Activated CD4-positive, alpha-beta T cell treated with anti-CD3 and anti-CD28 coated beads, Interleukin-2, amount 50 U/mL, for 16 hours (primary cell): ENCODE data around the gene LTBP1.
"Not testable (repeated sequence)": the region's sequence is repeated elsewhere in the genome, so short reads cannot be mapped to it uniquely, and the experiment has no call there.

Source experiments
- DNase-seq: peaks from one replicate; pipeline ENCODE4 v3.0.0-alpha.2; 2020

Gene LTBP1

DNA sequence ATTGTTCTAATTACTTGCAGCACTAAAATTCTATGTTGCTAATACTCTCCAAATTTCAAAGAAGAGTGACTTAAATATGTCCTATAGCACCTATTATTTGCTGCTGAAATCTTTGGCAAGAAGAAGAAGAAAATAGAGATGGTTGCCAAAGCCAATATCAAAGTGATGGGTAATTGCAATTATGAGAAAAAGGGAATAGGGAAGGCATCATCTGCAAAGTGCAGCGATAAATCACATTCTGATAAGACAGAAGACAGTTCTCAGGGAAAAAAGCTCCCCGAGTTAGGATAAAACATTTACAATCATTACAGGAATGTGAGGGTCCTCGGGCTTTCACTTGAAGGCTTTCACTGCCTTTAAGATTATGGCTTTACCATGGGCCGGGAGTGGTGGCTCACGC is 457.6 kb downstream of the LTBP1 start:
- no peak for DNase-seq

DNA sequence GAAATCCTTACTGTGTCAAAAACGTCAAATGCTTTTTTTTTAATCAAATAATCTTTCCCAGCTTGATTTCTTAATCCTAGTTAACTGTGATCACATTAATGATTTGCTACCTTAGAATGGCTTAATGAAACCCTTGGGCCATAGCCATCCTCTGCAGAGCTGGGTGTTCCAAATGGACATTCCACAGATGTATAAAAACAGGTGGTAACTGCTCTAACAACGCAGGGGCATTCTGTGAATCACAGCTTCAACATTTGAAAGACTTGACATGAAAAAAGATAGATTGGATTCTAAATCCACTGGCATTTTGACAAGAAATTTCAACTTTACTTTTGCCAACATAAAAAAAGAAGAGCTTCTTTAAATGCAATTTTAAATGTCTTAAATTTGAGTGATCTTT is 459.9 kb downstream of the LTBP1 start:
- DNase-seq = no peak

DNA sequence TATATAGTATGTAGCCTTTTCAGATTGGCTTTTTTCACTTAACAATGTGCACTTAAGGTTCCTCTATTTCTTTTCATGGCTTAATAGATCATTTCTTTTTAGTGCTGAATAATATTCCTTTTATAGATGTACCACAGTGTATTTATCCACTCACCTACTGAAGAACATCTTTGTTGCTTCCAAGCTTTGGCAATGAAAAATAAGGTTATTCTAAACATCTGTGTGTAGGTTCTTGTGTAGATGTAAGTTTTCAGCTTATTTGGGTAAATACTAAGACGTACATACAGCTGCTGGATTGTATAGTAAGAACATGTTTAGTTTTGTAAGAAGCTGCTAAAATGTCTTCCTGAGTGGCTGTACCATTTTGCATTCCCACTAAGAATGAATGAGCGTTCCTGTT is 461.4 kb downstream of the LTBP1 start:
- no peak for DNase-seq

DNA sequence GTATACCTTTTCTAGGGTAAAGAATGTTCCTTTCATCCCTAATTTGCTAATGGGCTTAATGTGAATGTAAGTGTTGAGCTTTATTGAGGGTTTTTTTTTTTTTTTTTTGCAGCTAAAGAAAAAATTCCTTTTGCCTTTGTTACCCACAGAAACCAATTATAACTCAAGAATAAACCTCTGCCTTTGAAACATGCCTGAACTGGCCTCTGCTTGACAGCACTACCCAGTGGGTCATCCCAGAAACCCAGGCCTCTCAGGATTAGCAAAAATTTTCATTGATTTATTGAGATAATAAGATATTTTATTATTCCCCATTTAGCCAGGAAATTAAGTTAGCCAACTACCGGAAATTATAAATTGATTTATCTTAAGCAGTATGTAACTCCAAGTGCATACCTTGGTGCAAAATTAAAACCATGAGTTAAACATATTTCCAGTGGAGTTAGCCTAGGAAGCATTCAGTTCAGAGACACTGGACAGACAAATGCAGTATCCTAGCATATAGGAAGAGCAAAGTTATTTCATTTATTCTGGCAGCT is 462.7 kb downstream of the LTBP1 start:
- no peak for DNase-seq

DNA sequence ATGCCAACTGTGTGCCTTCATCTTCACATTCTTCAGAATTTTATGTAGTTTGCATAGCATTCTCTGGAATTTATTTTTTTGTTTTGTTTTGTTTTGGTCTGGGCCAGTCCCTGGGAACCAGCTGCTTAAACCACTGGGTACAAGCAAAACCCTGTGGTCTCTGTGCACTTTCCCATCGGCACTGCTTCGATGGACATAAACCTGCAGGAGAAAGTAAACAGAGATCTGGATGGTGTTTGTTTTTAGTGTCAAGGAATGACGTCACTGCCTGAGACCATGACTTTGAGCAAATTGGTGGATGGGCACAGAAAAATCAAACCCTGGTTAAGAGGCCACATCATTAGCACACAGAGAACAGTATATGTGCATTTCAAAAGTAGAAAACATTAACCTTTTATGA is 465.0 kb downstream of the LTBP1 start:
- no peak for DNase-seq

DNA sequence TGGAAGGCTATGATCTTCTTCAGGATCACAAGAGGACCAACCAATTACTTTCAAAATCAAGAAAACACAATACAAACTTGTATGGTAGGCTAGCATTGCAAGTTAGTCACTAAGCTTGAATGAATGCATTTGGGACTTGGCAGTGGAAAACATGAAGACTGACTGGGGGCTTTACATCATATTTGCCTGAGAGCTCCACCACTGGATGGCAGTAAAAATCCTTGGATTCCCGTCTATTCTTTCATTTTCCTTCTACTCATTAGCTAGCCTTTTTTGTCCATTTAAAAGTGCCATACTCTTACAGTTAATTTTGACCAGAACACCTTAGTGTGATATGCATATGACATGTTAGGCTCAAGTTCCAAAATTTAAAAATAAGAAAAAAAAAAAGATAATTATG is 466.2 kb downstream of the LTBP1 start:
- DNase-seq = peak; percentile 8

DNA sequence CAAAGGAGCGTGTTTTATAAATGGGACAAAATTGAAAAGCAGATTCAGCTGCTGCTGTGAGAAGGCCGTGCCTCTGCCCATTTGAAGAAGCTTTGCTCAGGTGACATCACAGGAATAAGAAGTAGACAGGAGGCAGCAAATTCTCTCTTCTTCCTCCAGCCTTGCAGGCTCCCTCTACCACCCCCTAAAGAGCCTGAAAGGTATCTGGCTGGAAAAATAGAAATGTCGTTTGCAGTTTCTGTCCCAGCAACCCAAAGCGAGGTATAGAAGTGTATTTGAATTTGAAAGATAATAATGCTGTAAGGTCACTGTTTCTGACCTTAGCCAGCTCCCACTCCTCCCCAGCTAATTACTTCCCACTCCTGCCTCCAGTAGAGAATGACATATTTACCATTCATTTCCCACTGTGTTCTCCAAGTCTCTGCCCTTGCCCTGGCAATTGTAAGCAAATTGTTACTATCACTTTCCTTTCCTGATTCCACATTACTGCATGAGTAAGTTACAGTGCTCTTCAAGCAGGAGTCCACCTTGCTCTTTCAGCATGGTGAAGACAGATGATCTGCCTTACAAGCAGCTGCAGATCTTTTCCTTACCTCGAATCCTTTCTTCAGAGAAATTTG is 472.9 kb downstream of the LTBP1 start:
- no peak for DNase-seq

DNA sequence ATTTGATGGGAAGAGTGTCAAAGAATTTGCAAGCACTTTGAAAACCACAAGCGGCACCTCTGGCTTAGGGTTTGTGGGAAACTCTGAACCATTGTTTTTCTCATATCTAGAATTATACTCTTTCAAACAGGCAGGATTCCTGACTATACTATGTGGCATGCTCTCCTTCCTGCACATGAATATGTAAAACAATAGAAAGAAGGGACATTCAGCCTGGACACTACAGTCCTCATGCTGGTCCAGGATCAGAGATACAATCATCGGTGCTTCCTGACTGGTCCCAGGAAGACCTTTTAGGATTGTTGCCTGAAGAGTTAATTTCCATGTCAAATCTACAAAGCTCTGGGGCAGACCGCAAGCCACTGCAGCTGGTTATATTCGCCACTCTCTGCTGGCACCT is 474.0 kb downstream of the LTBP1 start:
- DNase-seq = no peak

DNA sequence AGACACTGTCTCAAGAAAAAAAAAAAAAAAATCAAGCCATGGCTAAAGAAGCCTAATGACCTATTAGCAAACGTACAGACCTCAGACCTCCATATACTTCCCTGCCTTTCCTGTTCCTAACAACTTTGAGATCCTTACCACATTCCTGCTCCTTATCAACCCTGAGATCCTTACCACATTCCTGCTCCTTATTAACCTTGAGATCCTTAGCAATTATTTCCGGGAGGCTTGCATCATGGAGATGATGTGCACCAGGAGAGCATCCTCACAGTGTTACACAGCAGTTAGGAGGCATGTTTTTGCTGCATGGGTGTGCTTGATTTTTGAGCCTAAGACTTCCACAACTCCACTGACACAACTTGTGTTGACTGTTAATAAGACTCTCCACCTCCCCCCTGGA is 475.1 kb downstream of the LTBP1 start:
- no peak for DNase-seq

DNA sequence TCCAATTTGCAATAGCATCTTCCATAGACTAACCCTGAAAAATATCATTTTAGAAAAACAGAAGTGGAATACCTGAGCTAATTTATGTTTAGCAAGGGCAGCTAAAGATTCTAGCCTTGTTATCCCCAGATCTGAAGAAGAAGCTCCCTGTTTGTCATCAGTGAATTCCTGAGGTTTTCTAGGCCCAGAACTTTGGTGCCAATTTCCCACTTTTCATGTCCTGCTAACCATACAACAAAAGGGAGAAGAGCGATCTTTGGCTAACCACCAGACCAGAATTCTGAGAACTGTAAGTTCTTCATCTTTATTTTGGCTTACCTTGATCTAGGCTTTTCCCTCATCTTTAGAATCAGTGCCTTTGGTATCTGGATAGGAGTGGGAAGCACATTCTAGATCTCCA is 478.4 kb downstream of the LTBP1 start:
- no peak for DNase-seq

DNA sequence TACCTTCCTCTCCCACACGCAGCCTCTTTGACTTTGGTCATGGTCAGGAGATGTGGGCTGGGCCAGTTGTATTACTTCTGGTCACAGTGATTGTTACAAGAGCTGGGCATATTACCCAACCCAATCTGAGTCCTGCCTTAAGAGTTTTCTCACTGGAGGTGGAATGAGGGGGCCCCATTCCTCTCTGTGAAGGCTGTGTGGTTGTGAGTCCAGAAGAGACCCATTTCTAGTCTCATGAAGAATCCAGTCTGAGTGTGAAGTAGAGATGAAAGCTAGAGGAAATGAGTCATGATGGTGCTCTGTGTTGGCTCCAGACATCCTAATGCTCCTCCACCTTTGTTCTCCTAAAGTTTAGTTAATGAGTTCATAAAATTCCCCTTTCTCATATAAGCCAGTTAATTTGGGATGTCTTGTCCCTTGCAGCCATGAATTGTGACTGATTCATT is 478.9 kb downstream of the LTBP1 start:
- no peak for DNase-seq

DNA sequence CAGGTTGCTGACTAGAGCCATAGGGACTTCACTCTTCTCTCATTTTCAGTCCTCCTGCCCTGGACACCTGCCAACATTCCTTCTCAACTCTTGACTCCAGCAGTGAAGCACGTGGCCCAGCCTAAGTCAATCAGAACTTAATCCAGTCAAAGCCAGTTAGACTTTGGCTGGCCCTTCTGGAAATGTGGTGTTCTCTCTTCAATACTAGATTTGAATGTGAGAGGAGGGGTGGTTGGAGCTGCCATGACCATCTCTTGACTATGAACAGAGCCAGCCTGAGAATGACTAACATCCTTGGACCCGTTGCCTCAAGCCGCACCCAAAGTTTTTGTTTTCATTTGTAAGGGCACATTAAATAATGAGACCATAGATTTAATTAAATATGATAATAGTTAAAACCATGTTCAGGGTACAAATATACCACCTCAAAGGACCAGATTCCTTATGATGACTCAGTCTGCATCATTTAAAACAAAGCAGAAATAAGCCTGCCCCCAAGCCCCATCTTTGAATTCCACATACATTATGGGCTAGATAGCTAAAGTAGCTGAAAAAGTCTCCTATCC is 480.0 kb downstream of the LTBP1 start:
- DNase-seq = no peak

DNA sequence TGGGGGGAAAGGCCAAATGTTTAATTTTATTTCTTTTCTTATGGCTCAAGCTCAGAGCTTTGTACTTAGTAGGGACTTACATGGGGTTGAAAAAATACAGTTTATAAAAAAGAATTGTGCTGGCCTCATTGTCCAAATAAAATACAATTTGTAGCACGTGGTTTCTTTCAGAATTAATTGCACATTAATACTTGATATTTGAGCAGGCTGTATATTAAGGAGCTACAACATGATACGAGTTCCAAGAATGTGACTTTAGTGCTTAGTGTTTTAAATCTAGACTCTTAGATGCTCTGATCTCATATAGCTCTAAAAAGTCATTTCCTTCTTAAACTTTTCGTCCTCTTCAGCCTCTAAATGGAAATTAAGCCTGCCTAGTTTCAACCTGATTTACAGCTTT is 483.3 kb downstream of the LTBP1 start:
- DNase-seq = no peak

DNA sequence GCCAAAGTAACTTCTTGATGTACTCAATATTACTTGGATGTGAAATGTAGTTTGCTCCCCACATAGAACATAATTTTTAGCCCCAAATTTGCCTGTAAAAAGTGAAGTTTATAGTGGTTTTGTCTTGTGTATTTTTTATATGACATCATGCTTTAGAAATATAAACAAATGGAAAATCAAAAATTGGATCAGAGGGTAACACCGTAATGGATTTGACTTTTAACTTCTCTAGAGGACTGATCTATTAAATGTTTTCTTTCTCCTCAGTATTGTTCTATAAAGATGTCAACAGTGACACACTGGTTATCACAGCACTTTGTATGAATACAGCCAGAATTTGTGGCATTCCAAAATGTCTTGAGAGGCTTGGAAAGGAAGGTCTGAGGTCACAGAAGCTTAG is 484.1 kb downstream of the LTBP1 start:
- no peak for DNase-seq

DNA sequence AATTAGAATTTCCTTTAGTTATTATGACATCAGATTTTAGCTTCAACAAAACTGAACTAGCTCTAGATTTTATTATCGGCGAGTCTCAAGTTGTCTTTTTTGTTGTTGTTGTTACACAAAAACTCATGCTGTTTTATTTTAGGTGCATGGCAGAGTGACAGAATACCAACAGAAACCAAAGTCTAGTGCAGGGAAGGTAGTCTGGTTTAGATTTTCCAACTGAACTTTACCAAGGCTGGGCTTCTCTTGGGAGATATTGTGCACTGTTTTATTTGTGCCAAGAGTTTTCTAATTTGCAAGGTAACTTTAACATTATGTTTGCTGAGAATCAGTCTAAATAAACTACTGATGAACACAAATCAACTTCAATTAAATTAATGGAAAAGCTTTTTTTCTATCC is 486.1 kb downstream of the LTBP1 start:
- no peak for DNase-seq

DNA sequence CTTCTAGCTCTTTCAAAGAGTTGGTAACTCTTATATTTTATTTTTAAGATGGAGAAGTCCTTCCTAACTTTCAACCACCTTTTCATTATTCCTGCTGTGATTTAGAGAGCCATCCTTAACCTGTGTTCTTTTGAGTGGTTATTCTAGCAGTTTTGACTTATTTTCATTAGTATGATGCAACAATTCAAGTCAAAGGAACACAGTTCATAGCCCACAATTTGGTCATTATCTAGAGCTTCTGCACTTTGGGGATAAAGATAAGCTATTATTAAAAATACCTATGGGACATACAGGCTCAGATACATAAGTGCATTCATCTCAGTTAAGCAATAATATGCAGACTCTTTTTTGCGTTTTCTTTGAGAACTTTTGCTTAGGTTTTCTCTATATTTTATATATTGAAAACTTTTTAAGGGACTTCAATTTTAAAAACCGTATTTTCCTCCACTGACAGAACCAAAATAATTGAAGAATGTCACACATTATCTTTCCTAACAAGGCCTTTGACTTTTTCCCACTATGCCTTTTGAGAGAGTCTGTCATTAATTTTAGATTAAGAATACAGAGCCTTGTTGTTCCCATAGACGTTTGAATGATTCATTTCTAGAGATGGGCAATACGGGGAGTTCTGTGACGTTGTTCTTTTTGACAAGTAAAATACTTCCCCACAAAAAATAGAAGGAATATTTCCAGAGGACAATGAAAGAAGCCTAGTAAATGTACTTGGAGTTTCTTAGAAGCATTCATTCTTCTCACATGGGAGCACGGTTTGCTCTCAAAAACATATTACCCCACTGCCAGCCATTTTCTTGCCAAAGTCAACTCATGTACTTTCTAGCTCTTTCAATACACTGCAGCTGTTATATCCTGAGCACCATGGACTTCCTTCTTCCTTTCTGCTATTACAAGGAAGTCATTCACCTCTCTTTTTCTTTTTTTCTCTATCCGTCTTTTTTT is 486.8 kb downstream of the LTBP1 start:
- no peak for DNase-seq

DNA sequence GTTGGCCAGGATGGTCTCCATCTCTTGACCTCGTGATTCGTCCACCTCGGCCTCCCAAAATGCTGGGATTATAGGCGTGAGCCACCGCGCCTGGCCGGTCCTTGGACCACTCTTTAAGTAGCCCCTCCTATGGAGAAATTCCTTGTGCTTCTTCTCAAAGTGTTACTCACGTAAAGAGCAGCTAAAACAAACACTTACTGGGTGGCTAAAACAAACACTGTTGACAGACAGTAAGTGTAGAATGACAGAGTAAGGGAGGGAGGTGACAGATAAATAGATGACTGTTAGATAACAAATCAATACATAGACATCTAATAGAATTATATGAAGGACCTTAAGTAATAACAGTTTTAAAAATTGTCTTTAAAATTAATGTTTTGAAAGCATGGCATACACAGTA is 488.8 kb downstream of the LTBP1 start:
- no peak for DNase-seq

DNA sequence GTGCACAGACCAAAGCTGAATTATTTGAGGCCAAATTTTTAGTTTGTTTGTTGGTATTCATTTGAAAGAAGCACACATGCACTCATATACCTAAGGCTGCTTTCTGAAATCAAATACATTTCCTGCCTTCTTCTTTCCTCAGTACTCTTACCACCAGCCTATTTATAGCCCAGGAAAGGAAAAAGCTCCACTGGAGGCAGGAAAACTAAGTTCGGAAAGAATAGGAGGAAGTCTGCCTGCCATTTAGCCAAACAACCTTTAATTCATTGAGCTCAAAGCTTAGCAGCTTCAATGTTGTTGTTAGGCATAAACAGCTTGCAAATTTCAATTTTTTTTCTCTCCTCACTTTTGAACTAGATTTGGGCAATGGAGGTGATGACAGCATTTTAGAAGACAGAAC is 489.3 kb downstream of the LTBP1 start:
- no peak for DNase-seq

DNA sequence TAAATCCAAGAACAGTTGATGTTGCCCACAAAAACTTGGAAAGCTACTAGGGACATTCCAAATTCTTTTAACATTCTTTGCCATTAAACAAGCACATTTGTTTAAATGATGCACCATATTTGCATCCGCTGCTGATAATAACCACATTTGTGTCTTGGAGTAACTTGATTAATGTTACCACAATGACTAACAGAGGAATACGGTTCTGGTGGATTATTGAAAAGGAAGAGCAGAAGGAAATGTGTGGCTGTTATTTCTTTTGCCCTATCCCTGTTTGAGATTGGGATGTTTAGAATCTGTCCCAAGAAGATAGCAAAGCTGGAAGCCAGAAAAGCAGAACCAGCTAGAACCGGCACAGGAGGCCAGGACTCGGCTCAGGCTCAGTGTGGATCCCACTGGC is 490.5 kb downstream of the LTBP1 start:
- no peak for DNase-seq

DNA sequence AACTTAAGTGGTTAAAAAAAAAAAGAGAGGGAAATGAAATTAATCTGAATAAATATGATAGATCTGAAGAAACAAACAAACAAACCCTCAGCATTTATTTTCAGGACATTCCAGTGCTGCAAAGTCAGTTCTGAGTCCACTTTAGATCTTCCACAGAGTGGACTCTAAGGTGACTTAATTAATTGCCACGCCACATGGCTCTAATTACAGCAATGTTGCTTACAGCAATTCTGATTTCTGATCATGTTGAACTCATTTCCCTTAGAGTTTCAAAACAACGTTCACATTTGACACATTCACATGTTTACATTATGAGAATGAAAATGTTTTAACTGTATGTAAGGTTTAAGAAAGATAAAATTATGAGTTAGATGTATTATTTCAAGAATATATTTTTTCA is 491.1 kb downstream of the LTBP1 start:
- no peak for DNase-seq

DNA sequence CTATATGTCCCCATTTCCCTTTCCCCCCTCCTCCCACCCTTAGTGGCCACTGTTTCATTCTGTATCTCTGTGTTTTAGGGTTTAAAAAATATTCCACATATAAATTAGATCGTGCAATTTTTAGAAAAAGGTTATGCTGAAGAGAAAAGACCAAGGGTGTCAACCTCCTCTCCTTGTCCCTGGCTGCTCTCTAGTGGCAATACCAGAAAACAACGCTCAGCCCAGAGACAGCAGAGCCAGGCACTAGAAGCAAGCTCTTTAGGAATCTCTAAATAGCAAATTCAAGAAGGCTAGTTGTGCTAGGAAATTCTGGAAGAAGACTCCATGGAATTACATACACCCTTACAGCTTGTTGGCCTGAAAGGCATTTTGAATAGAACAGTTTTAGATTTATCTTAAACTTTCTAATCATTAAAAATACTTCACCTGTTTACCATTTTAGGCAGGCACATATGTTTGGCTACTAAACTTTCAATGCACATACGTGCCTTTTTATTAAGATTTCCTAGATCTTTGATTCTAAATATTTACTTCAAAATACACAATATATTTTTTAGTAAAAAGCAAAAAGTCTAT is 494.6 kb downstream of the LTBP1 start:
- DNase-seq = peak; percentile 37

DNA sequence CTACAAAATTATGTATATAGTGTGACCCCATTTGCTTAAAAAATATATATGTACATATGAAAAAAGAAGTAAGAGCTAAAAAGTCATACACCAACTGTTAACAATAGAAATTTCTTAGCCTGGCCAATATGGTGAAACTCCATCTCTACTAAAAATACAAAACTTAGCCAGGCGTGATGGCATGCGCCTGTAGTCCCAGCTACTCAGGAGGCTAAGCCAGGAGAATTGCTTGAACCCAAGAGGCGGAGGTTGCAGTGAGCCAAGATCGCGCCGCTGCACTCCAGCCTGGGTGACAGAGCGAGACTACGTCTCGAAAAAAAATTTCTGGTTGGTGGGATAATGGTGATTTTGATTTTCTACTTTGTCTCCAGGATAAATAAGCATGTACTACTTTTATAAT is 495.3 kb downstream of the LTBP1 start:
- DNase-seq = not testable (repeated sequence)

DNA sequence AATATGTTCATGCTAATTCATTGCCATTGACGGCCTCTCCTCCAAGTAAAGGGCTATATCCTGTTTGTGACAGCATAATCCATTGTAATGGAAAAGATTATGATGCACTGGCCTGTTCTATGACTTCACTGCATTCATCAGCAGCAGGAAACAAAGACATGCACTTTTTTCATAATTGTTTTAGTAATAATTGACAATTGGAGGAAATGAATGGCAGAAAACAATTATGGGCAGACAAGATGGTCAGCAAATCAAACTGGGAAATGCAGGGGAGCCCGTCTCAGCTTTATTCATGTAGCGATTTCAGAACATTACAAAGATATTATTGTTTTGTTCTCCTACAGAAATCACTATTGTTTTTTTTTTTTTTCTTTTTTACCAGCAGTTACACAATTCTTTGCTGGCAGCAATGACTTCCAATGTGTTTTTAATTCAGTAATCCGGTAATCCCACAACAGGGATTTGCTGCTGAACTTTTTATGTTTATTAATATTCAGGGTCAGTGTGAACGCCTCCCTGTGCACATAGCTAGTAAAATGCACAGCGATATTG is 495.9 kb downstream of the LTBP1 start:
- DNase-seq = no peak
